UCSD-AML1 (cell line): ENCODE results near the gene CERS6.

Experiments used
- DNase-seq: peaks from one replicate; lab custom pipeline; 2025; ENCODE audit not compliant: unreplicated experiment; lab: John Stamatoyannopoulos, UW

CERS6 gene

DNA sequence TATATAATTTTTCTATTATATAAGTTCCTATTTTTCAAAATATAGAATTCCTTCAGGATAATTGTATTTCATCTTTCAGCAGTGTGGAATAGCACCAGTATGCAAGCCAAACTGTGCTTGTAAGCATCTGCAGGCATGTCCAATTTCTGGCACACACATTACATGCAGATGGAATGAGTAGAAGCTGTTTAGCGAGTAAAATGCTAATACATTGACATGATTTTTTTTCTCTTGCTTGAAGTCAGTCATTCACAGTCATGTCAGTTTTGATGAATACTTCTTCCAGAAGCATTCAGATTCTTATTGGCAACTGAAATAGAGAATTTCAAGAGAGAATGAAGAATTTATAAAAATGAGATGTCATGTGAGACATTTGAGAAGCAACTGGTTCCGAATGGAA, 109.4 kb downstream of the CERS6 start:
- DNase-seq, result no peak

DNA sequence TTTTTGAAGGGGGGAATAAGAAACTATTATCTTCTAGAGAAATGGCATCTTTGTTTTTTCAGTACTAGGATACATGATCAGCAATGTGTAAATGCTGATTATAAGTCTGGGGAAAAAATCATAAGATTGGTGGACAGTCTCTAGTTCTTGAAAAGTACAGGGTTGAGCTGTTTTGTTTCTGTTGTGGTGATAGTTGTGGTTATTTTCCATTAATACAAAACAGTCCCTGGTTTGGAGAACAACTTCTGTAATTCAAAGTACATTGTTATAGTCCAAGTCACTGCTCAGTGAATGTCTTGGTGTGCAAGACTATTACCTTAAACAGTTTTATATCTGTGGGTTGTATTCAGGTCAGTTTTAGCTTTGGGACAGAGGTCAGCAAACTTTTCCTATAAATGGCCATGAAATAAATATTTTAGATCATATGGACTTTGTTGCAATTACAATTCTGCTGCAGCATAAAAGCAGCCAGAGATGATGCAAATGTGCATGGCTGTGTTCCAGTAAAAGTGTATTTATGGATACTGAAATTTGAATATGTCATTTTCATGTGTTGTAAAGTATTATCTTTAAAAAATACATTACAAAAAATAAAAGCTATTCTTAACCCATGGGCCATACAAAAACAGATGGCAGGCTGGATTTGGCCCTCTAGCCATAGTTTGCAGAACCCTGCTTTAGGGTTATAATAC, 111.0 kb downstream of the CERS6 start:
- DNase-seq, result no peak

- no peak for DNase-seq
These were observed 111.8 kb downstream of the CERS6 start for GRCh38 chr2:168567836-168568235.

DNA sequence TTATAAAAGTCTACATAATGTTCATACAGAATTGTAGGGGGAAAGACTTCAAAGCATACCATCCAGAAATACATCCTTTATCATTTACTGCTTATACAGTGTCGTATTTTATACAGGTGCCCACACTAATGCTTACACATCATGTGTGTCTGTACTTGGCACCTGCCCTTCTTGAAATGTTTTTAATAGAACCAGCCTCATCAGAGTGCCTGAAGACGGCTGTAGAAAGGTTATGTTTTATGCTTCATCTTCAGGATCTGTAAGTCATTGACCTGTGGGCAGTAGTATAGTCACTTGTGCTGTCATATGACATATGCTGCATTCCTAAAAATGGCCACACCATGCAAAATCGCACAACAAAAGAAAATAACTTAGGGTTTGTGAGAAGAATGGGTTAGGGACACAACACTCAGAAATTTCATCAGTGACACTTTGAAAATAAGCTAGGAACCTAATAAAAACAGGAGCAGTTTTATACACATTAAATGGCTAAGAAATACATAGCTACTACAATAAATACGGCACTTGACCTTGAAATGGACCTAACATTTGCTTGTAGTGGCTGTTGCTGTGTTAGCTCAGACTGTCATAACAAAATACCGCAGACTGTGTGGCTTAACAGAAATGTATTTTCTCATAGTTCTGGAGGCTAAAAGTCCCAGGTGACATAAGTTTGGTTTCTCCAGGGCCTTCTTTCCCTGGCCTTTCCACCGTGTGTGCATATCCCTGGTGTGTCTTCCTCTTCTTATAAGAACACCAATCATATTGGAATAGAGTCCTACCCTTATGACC, 112.6 kb downstream of the CERS6 start:
- DNase-seq, result no peak

- peak; percentile 20 for DNase-seq
These were observed 115.0 kb downstream of the CERS6 start for GRCh38 chr2:168571061-168571460.

GRCh38 chr2:168573128-168573903, 117.2 kb downstream of the CERS6 start:
- DNase-seq, result no peak

GRCh38 chr2:168574856-168575630, 119.0 kb downstream of the CERS6 start:
- no peak for DNase-seq

GRCh38 chr2:168577885-168578284, 121.8 kb downstream of the CERS6 start:
- DNase-seq, result no peak

DNA sequence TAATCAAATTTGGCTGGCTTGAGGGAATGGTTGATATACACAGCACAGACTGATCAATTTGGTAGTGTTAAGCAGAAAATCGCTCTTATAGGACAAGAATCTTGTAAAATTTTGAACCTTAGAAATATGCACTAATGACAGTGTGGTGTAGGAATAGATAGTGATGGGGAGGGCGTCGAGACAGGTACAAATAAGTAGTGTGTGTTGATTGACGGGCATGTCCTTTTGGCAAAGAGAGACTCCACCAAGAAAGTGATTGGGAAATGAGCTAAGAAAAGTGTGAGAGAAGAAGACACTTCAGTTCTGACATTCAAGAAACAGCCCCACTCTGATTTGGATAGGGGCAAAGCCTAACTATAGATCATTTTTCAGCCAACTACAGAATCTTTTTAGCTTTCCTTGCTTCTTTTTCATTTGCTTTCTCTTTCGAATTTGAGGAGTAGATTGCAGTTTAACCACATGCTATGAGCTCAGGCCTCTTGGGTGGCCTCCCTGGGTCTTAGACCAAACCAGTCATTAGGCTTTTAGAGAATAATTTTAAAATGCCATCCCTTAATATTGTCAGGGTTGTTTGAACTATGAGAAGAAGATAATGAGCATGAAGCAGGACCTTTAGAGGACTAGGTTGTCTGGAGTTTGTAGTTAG, 127.1 kb downstream of the CERS6 start:
- no peak for DNase-seq

- no peak for DNase-seq
These were observed 127.8 kb downstream of the CERS6 start for GRCh38 chr2:168583710-168584521.

- no peak for DNase-seq
These were observed 128.8 kb downstream of the CERS6 start for GRCh38 chr2:168584911-168585310.

GRCh38 chr2:168585700-168586099, 129.6 kb downstream of the CERS6 start:
- DNase-seq, result no peak

GRCh38 chr2:168587307-168587706, 131.2 kb downstream of the CERS6 start:
- DNase-seq, result no peak

GRCh38 chr2:168589236-168590211, 133.5 kb downstream of the CERS6 start:
- no peak for DNase-seq

DNA sequence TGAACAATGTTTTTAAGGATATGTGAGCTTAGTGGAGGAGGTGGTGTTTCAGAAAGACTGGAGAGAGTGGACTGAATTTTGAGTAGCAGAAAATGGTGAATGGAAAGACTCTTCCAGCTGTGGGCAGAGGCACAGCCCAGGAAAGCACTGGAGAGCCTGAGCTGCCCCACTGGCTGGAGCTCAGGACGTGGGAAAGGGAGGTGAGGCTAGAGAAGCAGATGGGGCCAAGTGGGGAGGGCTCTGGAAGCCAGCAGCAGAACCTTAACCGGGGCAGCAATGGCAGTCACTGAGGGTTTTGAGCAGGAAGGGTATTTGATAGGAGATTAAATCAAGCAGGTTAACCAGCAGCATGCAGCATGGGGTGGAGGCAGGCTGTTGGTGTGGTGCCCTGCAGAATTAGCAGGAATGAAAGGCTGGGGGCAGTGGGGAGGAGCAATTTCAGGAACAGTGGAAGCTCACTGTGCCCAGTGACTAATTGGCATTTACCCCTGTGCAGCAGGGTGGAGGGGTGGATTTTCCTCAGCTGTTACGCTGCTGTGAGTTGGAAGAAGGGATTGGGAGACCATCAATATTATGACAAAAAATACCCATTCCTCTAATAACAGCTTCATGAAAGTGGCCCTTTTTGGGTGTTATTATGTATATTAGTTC, 136.2 kb downstream of the CERS6 start:
- no peak for DNase-seq

DNA sequence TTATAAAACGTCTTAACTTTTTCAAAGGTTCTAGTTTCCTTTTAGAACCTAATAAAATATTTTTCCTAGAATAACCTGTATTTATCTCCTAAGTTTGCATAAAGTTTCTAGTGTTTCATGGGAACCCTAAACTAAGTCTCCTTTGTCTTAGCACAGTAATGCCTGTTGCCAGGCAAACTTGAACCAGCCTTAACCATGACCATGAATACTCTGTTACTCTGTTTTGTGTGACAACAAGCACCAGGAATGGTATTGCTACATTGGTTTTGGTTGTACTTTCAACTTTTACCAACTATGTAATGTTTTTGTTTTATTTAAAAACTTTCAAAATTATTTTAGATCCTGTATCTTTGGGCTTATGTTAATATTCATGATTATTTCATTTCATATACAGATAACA, 137.6 kb downstream of the CERS6 start:
- DNase-seq, result no peak

- no peak for DNase-seq
These were observed 138.7 kb downstream of the CERS6 start for GRCh38 chr2:168594778-168595177.
